ENCODE results near the gene BTBD18. TPM values are rescaled to one million over a fixed set of nuclear protein-coding genes. Genes with fewer than 3 reads are reported as not detected.

The BTBD18 gene
- total and polyA plus RNA-seq, 2 of the 13 experiments (the other 11 are each of a cell fraction or from before 2014, with no cell fraction given), result not detected

DNA sequence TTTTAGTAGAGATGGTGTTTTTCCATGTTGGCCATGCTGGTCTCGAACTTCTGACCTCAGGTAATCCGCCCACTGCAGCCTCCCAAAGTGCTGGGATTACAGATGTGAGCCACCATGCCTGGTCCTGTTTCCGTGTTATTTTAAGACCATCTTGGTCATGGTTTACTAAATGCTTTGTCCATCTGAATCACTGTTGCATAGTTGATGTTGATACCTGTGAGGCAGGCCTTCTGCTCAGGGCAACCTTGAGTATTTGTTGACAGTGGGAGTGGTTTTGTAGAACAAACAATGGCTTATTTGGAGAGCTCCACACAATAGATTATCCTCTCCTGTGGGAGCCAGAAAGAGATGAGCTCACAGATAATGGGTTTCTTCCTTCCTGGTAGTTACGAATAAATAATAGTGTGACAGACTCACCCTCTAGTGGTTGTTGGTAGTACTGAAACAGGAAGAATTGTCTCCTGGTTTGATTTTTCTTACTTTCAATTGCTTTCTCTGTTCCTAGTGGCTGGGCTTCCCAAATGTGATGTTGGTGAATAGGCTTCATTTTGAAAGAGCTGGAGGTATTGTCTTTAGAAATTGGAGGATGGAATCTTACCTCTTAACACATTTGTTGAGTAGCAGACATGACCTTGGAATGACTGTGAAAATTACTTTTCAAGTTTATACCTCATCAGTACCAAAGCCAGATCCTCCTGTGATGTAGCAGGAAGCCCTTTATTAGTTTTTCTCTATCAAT lies 49.0 kb upstream of the BTBD18 start (continued):
- TF ChIP-seq, protein P1, sequence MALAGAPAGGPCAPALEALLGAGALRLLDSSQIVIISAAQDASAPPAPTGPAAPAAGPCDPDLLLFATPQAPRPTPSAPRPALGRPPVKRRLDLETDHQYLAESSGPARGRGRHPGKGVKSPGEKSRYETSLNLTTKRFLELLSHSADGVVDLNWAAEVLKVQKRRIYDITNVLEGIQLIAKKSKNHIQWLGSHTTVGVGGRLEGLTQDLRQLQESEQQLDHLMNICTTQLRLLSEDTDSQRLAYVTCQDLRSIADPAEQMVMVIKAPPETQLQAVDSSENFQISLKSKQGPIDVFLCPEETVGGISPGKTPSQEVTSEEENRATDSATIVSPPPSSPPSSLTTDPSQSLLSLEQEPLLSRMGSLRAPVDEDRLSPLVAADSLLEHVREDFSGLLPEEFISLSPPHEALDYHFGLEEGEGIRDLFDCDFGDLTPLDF (CRISPR knock-in tag; IDR thresholded peaks at IDR 0.05), result no peak
- no peak for TF ChIP-seq ZNF615 (CRISPR knock-in tag; IDR thresholded peaks at IDR 0.05; ENCODE audit: borderline replicate concordance)
- TF ChIP-seq ZNF709 (CRISPR knock-in tag; IDR thresholded peaks at IDR 0.05), result no peak; the same call in 1 of the 2 replicates
- no peak for TF ChIP-seq GPN1 (CRISPR knock-in tag; IDR thresholded peaks at IDR 0.05; ENCODE audit: borderline replicate concordance)
- TF ChIP-seq, protein P2, sequence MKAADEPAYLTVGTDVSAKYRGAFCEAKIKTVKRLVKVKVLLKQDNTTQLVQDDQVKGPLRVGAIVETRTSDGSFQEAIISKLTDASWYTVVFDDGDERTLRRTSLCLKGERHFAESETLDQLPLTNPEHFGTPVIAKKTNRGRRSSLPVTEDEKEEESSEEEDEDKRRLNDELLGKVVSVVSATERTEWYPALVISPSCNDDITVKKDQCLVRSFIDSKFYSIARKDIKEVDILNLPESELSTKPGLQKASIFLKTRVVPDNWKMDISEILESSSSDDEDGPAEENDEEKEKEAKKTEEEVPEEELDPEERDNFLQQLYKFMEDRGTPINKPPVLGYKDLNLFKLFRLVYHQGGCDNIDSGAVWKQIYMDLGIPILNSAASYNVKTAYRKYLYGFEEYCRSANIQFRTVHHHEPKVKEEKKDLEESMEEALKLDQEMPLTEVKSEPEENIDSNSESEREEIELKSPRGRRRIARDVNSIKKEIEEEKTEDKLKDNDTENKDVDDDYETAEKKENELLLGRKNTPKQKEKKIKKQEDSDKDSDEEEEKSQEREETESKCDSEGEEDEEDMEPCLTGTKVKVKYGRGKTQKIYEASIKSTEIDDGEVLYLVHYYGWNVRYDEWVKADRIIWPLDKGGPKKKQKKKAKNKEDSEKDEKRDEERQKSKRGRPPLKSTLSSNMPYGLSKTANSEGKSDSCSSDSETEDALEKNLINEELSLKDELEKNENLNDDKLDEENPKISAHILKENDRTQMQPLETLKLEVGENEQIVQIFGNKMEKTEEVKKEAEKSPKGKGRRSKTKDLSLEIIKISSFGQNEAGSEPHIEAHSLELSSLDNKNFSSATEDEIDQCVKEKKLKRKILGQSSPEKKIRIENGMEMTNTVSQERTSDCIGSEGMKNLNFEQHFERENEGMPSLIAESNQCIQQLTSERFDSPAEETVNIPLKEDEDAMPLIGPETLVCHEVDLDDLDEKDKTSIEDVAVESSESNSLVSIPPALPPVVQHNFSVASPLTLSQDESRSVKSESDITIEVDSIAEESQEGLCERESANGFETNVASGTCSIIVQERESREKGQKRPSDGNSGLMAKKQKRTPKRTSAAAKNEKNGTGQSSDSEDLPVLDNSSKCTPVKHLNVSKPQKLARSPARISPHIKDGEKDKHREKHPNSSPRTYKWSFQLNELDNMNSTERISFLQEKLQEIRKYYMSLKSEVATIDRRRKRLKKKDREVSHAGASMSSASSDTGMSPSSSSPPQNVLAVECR (CRISPR knock-in tag; IDR thresholded peaks at IDR 0.05; ENCODE audit: borderline replicate concordance), result no peak; the same call in 1 of the 2 replicates
- peak; percentile 46; the same call in 1 of the 2 replicates for TF ChIP-seq SMAD3 (CRISPR knock-in tag; IDR thresholded peaks at IDR 0.05)
- peak; percentile 78; the same call in 1 of the 2 replicates for TF ChIP-seq ZSCAN9 (CRISPR knock-in tag; IDR thresholded peaks at IDR 0.05; ENCODE audit: borderline replicate concordance)
- TF ChIP-seq, protein P3, sequence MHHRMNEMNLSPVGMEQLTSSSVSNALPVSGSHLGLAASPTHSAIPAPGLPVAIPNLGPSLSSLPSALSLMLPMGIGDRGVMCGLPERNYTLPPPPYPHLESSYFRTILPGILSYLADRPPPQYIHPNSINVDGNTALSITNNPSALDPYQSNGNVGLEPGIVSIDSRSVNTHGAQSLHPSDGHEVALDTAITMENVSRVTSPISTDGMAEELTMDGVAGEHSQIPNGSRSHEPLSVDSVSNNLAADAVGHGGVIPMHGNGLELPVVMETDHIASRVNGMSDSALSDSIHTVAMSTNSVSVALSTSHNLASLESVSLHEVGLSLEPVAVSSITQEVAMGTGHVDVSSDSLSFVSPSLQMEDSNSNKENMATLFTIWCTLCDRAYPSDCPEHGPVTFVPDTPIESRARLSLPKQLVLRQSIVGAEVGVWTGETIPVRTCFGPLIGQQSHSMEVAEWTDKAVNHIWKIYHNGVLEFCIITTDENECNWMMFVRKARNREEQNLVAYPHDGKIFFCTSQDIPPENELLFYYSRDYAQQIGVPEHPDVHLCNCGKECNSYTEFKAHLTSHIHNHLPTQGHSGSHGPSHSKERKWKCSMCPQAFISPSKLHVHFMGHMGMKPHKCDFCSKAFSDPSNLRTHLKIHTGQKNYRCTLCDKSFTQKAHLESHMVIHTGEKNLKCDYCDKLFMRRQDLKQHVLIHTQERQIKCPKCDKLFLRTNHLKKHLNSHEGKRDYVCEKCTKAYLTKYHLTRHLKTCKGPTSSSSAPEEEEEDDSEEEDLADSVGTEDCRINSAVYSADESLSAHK (CRISPR knock-in tag; IDR thresholded peaks at IDR 0.05; ENCODE audit: borderline replicate concordance), result no peak
- TF ChIP-seq, protein P4, sequence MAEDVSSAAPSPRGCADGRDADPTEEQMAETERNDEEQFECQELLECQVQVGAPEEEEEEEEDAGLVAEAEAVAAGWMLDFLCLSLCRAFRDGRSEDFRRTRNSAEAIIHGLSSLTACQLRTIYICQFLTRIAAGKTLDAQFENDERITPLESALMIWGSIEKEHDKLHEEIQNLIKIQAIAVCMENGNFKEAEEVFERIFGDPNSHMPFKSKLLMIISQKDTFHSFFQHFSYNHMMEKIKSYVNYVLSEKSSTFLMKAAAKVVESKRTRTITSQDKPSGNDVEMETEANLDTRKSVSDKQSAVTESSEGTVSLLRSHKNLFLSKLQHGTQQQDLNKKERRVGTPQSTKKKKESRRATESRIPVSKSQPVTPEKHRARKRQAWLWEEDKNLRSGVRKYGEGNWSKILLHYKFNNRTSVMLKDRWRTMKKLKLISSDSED (CRISPR knock-in tag; IDR thresholded peaks at IDR 0.05), result no peak
- TF ChIP-seq ATRX (CRISPR knock-in tag; IDR thresholded peaks at IDR 0.05; ENCODE audit: borderline replicate concordance), result no peak
- no peak for TF ChIP-seq ZNF552 (CRISPR knock-in tag; IDR thresholded peaks at IDR 0.05; ENCODE audit: borderline replicate concordance)
- TF ChIP-seq, protein P5, sequence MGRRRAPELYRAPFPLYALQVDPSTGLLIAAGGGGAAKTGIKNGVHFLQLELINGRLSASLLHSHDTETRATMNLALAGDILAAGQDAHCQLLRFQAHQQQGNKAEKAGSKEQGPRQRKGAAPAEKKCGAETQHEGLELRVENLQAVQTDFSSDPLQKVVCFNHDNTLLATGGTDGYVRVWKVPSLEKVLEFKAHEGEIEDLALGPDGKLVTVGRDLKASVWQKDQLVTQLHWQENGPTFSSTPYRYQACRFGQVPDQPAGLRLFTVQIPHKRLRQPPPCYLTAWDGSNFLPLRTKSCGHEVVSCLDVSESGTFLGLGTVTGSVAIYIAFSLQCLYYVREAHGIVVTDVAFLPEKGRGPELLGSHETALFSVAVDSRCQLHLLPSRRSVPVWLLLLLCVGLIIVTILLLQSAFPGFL (CRISPR knock-in tag; IDR thresholded peaks at IDR 0.05), result no peak
- TF ChIP-seq ZNF317 (CRISPR knock-in tag; IDR thresholded peaks at IDR 0.05), result no peak
- no peak for TF ChIP-seq ZNF768 (CRISPR knock-in tag; IDR thresholded peaks at IDR 0.05)
- no peak for TF ChIP-seq ZNF782 (CRISPR knock-in tag; IDR thresholded peaks at IDR 0.05; ENCODE audit: borderline replicate concordance)
- peak; percentile 57 for TF ChIP-seq ZNF614 (CRISPR knock-in tag; IDR thresholded peaks at IDR 0.05; ENCODE audit: borderline replicate concordance)
- no peak for TF ChIP-seq SIX1 (CRISPR knock-in tag; IDR thresholded peaks at IDR 0.05; ENCODE audit: borderline replicate concordance)
- no peak for TF ChIP-seq SRY (CRISPR knock-in tag; IDR thresholded peaks at IDR 0.05)
- no peak for TF ChIP-seq ZC3H4 (CRISPR knock-in tag; IDR thresholded peaks at IDR 0.05; ENCODE audit: borderline replicate concordance)

All from HepG2 (cell line).